Tibial nerve (tissue), 4 donors: Measurements from ENCODE around the gene USP34.

Experiments
- EP300 ChIP-seq, 2 donors: sonication (generic); formaldehyde crosslinking; IDR thresholded peaks; one replicate each; pipeline ENCODE4 v1.6.1; 2017; ENCODE audit warnings: antibody characterized with exemption in 2 of 2, mild to moderate bottlenecking in 1 of 2
- TF ChIP-seq, protein P1 (sequence below), 5 experiments: fragments of 200-600 bp in 3 of 5; fragments of 450-650 bp in 2 of 5; sonication (generic) in 3 of 5; IDR thresholded peaks; one replicate each; pipeline ENCODE4 v1.5.1; 2016 to 2019; ENCODE audit warnings: antibody characterized with exemption in 5 of 5, mild to moderate bottlenecking in 3 of 5, moderate library complexity in 2 of 5

DNA sequence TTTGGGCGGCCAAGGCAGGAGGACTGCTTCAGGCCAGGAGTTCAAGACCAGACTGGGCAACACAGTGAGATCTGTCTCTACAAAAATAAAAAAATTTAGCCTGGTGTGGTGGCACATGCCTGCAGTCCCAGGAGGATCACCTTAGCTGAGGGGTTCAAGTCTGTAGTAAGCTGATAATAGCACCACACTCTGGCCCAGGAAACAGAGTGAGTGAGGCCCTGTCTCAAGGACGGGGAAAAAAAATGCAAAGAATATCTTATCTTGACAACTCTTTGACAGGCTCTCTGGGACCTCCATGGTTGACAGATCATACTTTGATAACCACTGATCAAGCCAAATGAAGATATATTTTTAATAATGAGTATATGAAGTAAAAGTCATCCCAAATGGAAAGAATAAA is 22.7 kb downstream of the USP34 start:
- TF ChIP-seq EP300 (IDR thresholded peaks at IDR 0.05): no peak
- TF ChIP-seq, protein P1, sequence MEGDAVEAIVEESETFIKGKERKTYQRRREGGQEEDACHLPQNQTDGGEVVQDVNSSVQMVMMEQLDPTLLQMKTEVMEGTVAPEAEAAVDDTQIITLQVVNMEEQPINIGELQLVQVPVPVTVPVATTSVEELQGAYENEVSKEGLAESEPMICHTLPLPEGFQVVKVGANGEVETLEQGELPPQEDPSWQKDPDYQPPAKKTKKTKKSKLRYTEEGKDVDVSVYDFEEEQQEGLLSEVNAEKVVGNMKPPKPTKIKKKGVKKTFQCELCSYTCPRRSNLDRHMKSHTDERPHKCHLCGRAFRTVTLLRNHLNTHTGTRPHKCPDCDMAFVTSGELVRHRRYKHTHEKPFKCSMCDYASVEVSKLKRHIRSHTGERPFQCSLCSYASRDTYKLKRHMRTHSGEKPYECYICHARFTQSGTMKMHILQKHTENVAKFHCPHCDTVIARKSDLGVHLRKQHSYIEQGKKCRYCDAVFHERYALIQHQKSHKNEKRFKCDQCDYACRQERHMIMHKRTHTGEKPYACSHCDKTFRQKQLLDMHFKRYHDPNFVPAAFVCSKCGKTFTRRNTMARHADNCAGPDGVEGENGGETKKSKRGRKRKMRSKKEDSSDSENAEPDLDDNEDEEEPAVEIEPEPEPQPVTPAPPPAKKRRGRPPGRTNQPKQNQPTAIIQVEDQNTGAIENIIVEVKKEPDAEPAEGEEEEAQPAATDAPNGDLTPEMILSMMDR (IDR thresholded peaks at IDR 0.05): no peak
